A673 (cell line): ENCODE results near the gene CDK15.

Experiments
- EZH2 ChIP-seq: fragments of 200-600 bp; sonication (generic); IDR thresholded peaks from 2 replicates; pipeline ENCODE4 v1.6.1; 2017; ENCODE audit warnings: borderline replicate concordance, low read depth, mild to moderate bottlenecking, mixed read lengths, antibody characterized with exemption, low read length; ENCODE audit not compliant: poor library complexity, severe bottlenecking
- TF ChIP-seq, protein P1 (sequence below): fragments of 300-800, 200-600 bp; sonication (generic); conservative IDR thresholded peaks from 2 replicates; pipeline ENCODE4 v1.5.1; 2017; ENCODE audit warnings: low read depth, mild to moderate bottlenecking, antibody characterized with exemption, low read length, moderate library complexity, mixed read lengths

- TF ChIP-seq, protein P1, sequence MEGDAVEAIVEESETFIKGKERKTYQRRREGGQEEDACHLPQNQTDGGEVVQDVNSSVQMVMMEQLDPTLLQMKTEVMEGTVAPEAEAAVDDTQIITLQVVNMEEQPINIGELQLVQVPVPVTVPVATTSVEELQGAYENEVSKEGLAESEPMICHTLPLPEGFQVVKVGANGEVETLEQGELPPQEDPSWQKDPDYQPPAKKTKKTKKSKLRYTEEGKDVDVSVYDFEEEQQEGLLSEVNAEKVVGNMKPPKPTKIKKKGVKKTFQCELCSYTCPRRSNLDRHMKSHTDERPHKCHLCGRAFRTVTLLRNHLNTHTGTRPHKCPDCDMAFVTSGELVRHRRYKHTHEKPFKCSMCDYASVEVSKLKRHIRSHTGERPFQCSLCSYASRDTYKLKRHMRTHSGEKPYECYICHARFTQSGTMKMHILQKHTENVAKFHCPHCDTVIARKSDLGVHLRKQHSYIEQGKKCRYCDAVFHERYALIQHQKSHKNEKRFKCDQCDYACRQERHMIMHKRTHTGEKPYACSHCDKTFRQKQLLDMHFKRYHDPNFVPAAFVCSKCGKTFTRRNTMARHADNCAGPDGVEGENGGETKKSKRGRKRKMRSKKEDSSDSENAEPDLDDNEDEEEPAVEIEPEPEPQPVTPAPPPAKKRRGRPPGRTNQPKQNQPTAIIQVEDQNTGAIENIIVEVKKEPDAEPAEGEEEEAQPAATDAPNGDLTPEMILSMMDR: no peak
- TF ChIP-seq EZH2: no peak
Measured at GRCh38 chr2:201852878-201853415, 46.6 kb downstream of the CDK15 start.
